Activated CD8-positive, alpha-beta memory T cell treated with anti-CD3 and anti-CD28 coated beads for 36 hours (primary cell): Measurements from ENCODE around the gene LTBR. TPM values are rescaled to one million over a fixed set of nuclear protein-coding genes. Genes with fewer than 3 reads are reported as not detected.

ENCODE experiments used
- CTCF ChIA-PET: fragments of 350-600 bp; sonication (Branson Sonifier 250); formaldehyde crosslinking; loops from one replicate; lab custom pipeline; 2021; ENCODE audit warnings: antibody characterized with exemption; lab: Charles Lee
- POLR2A ChIA-PET: fragments of 350-600 bp; sonication (Branson Sonifier 250); formaldehyde crosslinking; loops from one replicate; lab custom pipeline; 2021; ENCODE audit warnings: antibody characterized with exemption; lab: Charles Lee
- total RNA-seq, 2 experiments: library from RNA; stranded (reverse); gene quantifications; one replicate each; pipeline ENCODE4 v1.2.3, GENCODE V29; 2021

The LTBR gene
- total RNA-seq, 2 experiments from 2014 or later = 0.82 to 1.2 TPM

DNA sequence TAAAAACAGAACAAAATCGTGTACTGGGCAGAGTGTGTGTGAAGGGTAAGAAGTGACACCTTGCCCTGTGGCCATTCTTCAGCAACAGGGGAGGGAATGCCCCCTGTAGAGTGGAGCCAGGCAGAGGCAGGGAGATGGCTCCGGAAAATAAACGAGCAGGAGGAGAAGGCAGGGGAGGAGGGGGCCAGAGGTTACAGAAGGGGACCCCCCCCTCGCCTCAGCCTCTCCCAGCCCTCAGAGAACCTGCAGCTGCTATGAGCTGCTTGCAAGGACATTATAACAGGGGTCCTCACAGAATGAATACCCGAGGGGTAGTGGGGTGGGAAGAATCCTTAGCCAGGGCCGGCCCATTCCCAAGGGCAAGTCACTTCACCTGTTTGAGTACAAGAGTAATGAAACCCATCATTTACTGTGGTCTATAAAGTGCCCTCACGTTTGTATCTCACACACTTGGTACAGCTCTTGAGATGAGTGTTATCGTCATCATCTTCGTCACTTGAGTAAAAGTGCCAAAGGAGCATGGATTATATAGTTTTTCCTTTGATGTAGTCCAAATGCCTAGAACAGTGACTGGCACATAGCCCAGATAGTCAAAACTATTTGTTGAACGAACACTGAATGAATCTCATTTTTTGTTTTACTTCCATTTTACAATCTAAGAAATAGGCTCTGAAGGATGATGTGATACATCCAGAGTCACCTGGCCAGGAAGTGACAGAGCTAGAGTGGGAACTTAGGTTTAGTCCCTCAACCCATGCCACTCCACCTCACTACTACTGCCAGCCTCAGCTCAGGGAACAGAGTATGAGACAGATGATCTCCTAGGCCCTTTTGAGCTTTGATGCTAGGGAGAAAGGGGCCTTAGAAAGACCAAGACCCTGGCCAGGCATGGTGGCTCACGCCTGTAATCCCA is 23.1 kb upstream of the LTBR start:
- ChIA-PET POLR2A (no interaction called here), CTCF (interaction anchor here (0.6 to 0.7 kb wide), 2 partner anchors 15 to 26 kb away, joined by 3 read pairs; no protein-coding TSS in a partner anchor)

DNA sequence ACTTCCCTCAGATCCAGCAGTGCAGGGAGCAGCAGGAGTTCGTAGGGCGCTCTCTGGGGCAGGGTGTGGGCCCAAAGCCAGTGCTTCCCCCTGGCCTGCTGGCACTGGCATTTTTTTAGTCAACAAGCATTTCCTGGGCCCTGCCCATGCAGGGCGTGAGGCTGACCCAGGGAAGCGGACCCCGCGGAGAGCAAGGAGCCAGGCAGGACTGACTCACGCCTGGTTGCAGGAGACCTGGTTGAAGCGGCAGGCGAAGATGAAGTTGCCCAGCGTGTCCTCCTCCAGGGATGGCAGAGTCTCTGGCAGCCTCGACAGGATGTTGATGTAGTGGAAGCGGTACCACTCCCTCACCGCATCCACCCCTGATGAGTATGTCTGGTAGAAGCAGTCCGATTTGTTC is 22.1 kb upstream of the LTBR start:
- POLR2A ChIA-PET = no interaction called here
- CTCF ChIA-PET = interaction anchor here (0.6 to 1.0 kb wide), 2 partner anchors 12 to 27 kb away, joined by 3 read pairs; no protein-coding TSS in a partner anchor

DNA sequence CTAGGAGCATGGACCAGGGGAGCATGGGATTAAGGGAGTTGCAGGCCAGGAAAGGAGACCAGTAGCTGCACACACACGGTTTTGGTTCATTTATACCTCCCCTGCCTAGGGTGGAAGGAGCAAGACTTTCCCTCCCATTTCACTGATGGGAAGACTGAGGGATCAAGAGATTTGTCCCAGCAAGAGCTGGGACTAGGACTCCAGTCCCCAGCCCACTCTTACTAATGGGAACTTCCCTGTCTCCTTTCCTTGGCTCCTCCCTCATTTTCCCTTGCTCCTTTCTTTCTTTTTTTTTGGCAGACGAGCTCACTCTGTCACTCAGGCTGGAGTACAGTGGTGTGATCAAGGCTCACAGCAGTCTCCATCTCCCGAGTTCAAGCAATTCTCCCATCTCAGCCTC is 21.6 kb upstream of the LTBR start:
- CTCF ChIA-PET = interaction anchor here (0.6 to 1.6 kb wide), 5 partner anchors 11 to 301 kb away, joined by 3 to 4 read pairs (median 4); no protein-coding TSS in a partner anchor
- POLR2A ChIA-PET = interaction anchor here (1.1 kb wide), 1 partner anchor 26 kb away, joined by 3 read pairs; no protein-coding TSS in a partner anchor

DNA sequence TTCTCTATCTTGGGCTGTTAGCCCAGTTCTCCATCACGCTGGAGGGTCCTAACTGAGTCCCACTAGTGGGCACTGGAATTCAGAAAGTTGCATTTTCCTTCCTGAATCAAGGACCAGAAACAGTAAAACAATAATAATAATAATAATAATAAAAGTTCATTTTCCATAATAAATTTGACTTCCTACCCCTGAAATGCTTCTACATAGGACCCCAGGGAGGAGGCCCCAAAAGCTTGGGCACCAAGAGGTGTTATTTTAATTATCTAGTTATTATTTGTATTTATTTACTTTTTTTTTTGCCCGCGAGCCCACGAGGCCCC is 21.0 kb upstream of the LTBR start:
- ChIA-PET POLR2A (interaction anchor here (0.7 to 1.1 kb wide), 3 partner anchors 17 to 62 kb away, joined by 3 read pairs; no protein-coding TSS in a partner anchor), CTCF (interaction anchor here (0.8 to 1.6 kb wide), 8 partner anchors 11 to 60 kb away, joined by 3 to 5 read pairs (median 4); partner anchors contain the start of gene TNFRSF1A)

DNA sequence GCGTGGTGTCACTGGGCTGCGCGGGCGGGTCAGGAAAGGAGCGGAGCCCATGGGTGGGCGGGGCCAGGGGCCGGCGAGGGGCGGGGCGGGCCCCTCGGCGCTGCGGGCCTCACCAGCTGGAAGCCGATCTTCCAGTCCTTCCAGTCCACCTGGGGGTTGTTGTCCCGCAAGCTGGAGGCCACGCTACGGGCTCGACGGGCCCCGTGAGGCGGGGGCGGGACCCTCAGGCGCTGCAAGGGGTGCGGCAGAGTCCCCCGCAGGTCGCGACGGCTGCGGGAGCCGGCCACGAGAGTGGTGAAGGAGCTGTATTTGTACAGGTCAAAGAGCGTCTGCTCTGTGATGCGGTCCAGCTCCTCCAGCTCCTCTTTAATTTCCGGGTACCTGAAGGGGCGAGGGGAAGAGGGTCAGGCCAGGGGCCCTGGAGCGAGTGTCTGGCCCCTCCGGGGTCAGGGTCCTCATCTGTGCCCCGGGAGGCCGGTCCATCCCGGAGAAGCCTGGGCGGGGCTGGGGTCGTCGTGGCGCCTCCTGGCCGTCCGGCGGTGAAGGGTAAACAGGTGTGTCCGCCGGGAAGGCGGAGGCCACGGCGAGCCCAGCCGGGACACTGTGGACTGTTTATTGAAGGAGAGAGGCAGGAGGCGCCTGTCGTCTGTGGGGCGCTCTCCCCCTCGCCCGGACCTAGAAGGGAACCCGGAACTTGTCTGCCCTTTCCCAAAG is 20.5 kb upstream of the LTBR start:
- POLR2A ChIA-PET = interaction anchor here (0.6 to 1.1 kb wide), 4 partner anchors 18 to 61 kb away, joined by 3 to 6 read pairs (median 3); no protein-coding TSS in a partner anchor
- CTCF ChIA-PET = interaction anchor here (0.8 to 2.1 kb wide), 7 partner anchors 11 to 174 kb away, joined by 3 to 5 read pairs (median 4); partner anchors contain the start of gene TNFRSF1A

DNA sequence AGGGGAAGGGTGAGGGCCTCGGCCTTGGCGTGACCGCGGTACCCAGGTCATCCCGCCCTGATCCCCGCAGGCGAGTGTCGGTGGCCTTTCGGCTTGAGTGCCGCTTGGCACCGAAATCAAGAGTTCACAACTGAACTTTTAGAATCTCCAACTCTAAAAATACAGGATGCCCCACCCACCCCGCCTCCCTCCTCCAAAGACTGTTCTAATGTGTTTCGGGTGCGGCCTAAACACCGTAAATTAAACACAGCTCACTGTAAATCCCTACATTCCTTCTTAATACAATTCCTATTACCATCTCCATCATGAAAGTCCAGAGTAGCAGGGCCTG is 20.0 kb upstream of the LTBR start:
- CTCF ChIA-PET = interaction anchor here (0.8 to 2.1 kb wide), 6 partner anchors 10 to 174 kb away, joined by 3 to 5 read pairs (median 4); partner anchors contain the start of gene TNFRSF1A

DNA sequence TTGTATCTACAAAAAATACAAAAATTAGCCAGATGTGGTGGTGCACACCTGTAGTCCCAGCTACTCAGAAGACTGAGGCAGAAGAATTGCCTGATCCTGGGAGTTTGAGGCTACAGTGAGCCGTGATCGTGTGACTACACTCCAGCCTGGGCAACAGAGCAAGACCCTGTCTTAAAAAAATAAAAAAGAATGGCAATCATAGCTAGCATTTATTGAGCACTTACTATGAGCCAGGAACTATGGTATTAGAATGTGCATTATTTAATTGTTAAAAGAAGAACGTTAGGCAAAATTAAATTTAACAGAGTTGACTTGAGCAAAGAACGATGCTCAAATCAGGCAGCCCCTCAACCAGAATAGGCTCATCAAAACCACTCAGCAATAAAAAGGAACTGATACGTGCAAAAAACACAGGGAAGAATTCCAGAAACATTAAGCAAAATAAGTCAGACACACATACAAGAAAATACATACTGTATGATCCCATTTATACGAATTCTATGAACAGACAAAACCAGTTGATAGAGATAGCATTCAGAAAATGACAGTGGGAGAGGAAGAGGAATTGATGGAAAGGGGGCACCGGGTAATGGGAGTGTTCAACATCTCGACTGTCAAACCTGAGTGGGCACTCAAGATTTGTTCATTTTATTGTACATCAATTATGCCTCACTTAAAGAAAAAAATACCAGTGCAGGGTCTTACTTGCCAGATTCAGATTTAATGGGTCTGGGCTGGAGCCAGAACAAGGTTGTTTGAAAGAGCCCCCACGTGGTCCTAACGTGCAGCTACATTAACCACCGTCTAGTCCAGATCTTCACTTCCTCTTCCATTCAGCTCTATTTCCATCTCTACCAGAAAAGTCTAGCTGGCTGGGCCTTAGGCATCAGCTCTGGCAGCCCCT is 16.6 kb upstream of the LTBR start:
- POLR2A ChIA-PET = interaction anchor here (1.2 kb wide), 1 partner anchor 29 kb away, joined by 4 read pairs; no protein-coding TSS in a partner anchor
- CTCF ChIA-PET = interaction anchor here (0.8 to 2.6 kb wide), 7 partner anchors 12 to 44 kb away, joined by 3 to 17 read pairs (median 4); no protein-coding TSS in a partner anchor

More for the DNA sequence above, 20.0 kb upstream of the LTBR start:
- POLR2A ChIA-PET = interaction anchor here (0.6 kb wide), 1 partner anchor 27 kb away, joined by 6 read pairs; no protein-coding TSS in a partner anchor

DNA sequence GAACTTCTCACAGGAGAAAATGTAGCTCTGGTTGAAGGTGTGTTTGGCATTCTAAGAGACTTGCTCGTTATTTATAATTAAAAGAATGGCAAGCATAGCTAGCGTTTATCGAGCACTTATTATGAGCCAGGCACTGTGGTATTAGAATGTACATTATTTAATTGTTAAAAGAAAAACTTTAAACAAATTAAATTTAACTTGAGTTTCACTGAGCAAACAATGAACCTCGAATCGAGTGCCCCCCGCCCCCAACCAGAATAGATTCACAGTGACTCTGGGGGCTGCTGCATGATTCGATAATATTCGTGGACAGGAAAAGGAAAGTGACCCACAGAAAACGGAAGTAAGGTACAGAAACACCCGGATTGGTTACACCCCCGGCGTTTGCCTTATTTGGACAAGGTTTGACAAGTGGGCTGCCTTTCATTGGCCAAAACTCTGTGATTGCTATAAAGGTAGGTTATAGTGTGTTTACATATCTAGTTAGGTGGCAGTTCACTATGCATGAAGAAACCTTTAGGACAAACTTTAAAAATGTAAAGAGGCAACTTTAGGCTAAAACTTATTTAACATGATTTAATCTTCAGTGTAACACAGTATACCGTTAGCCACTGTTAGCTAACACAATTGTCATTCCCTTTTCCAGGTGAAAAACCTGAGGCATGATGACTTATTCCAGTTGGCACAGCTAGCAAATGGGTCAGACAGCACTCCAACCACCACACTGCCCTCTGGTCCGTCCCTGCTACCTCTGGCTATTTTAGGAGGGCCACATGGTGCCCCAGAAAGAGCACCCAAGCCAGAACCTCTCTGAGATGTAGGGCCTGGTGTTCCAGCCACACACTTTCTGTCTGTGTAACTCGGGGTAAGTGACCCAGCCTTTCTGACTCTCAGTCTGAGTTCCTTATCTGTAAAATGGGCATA is 15.7 kb upstream of the LTBR start:
- ChIA-PET POLR2A (interaction anchor here (1.2 kb wide), 1 partner anchor 30 kb away, joined by 4 read pairs; no protein-coding TSS in a partner anchor), CTCF (interaction anchor here (0.8 to 2.6 kb wide), 7 partner anchors 13 to 45 kb away, joined by 3 to 17 read pairs (median 4); no protein-coding TSS in a partner anchor)

DNA sequence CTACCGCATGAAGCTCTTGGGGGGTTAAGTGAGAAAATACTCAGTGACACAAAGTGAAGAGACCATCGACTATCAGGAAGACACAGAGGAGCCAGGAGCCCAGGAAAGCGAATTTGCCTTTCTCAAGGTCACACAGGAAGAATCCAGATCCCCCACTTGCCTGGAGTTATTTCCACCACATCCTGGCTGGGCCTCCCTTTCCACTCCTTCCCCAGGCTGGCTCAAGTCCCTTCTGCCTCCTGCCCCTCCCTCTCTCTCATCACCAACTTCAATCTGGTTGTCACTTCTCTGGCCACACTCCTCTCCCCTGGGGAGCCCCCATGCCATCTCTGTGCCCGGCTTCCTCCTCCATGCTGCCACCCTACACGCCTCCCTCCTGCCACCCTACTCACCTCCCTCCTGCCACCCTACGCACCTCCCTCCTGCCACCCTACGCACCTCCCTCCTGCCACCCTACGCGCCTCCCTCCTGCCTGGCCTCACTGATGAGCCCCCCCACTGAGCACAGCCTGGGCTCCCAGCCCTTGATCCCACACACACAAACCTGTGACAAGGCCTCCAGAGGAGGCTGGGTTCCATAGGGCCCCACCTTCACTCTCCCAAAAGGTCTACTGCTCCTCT is 14.9 kb upstream of the LTBR start:
- CTCF ChIA-PET = interaction anchor here (2.6 kb wide), 1 partner anchor 35 kb away, joined by 17 read pairs; no protein-coding TSS in a partner anchor
- POLR2A ChIA-PET = no interaction called here

DNA sequence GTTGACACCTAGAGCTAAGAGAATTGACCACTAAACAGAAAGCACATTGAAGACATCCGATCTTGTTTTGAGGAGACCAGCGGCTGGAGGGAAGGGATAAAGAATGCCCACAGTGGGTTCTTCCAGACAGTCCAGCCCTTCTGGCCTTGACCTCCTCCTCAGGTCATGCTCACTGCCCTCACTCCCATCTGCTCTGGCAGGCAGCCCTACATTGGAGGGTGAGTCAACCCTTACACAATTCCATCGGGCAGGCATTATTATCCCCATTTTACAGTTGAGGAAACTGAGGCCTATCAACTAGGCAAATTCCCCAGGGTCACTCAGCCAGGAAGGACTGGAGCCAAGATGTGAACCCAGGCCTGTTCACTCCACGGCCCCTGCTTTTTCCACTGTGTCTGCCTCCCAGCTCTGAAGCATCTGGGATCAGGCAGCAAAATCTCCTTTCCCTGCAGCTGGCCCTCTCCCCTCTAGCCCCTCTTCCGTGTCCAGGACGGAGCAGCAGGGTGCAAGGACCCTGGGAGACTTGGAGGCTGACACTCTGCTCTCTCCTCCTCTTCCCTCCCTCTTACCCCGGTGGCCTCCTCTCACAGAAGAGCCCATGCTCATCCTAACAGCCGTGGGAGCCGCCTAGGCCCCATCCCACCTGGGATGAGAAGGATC is 13.9 kb upstream of the LTBR start:
- POLR2A ChIA-PET = no interaction called here
- CTCF ChIA-PET = interaction anchor here (0.6 to 1.0 kb wide), 3 partner anchors 33 to 550 kb away, joined by 3 read pairs; no protein-coding TSS in a partner anchor

DNA sequence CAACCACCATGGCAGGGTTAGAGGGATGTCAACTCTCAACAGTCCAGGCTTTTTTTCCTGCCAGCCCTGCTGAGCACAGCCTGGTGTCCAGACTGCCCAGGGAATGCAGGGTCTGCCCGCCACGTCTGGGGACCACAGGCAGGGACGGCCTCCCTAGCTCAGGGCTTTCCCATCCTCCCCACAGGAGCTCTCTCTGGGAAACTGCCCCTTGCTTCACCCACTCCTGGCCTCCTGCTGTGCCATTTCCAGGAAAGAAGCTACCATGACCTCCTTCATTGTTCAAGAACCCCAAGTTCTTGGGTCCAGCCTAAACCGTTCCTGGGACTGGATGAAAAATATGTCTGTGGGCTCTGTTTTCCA is 13.4 kb upstream of the LTBR start:
- CTCF ChIA-PET = interaction anchor here (0.6 to 1.0 kb wide), 2 partner anchors 34 to 549 kb away, joined by 3 read pairs; no protein-coding TSS in a partner anchor
- POLR2A ChIA-PET = no interaction called here

DNA sequence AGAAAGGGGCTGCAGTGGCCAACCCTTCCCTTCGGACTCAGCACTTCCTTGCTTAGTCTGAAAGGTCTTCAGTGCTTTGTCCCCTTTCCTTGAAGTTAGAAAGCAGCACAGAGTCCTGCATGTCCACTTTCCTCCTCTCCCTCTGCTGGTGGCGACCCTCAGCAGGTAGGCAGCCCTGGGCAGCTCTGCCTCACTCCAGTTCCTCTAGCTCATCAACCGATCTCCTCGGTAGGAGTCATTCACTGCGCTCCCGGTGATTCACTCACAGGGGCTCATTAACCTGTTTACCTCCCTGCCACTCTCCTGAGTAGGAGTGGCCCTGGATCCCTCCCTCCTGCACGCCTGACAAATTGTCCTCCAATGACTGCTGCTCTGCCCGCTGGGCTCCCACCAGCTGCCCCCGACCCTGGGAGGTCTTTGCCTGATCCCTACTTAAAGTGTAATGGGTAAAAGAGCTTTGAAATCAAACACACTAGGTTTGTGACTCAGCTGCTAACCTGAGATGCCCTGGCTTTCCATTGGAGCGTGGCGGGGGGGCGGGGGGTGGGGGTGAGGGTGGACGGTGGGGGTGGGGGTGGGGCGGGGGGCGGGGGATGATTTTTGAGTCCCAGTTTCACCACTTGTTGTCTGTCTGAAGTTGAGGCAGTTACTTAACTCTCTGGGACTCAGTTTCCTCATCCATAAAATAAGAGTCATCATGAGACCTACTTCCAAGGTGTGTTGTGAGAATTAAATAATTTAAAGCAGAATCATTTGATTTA is 12.8 kb upstream of the LTBR start:
- CTCF ChIA-PET = interaction anchor here (1.0 kb wide), 1 partner anchor 34 kb away, joined by 3 read pairs; no protein-coding TSS in a partner anchor

DNA sequence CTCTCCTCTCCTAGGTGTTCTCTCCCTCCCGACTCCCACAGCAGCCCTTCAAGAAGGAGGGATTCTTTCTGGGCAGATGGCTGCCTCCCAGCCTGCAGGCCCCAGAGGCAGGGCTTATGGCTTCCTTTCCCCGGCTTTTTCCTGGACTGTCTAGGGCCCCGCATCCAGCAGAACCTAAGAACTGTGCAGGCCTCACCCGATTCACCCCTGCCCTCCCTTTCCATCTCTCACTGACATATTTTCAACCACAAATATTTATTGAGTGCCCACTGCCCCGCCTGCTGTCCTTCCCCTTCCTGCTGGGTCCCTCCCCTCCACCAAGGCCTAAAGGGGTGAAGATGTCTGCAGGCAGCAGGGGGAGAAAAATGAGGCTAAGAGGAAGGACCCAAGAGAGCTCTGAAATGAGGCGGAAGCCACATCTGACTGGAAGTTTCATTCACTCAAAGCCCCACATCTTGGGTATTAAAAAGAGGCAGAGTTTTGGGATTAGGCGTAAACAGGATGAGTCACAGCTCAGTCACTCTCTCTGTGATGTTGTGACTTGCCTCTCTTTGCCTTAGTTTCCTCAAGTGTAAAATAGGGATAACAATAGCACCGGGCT is 11.5 kb upstream of the LTBR start:
- ChIA-PET POLR2A (no interaction called here), CTCF (interaction anchor here (1.0 kb wide), 1 partner anchor 46 kb away, joined by 4 read pairs; no protein-coding TSS in a partner anchor)

More for the DNA sequence above, 12.8 kb upstream of the LTBR start:
- POLR2A ChIA-PET = no interaction called here

DNA sequence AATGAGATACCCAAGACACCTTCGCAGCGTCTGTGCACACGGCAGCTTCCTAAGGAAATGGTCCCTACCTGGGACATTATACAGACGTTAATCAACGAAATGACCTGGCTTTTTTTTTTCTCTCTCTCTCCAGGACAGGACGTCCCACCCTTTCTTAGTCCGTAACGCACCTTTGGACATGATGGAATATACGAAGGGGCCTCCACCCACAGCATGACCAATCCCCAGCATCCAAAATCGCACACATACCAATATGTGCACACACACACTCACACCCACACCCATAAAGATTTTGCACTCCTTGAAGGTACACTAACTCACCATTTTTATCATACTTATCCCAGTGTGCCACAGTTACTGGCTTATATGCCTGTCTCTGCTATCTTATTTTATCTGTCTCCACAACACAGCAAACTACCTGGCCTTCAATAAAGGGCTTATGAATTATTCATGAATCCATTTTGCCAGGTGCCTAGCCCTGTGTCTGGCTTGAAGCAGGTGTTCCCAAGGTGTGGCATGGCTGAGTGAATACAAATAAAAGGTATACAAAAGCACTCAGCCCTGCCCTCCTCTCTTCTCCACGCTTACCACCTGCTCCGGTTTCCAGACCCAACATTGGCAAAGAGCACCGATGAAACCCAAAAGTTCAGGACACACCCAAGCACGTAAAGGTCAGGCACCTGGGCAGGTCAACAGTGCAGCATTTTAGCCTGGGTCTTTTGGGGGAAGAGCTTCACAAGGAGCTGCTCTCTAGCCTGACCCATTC is 10.8 kb upstream of the LTBR start:
- CTCF ChIA-PET = interaction anchor here (0.7 to 1.5 kb wide), 3 partner anchors 9 to 47 kb away, joined by 3 to 5 read pairs (median 4); no protein-coding TSS in a partner anchor
- POLR2A ChIA-PET = no interaction called here
